Spleen (tissue), 11 donors: ENCODE data around the gene PRKCZ. TPM values are rescaled to one million over a fixed set of nuclear protein-coding genes. Genes with fewer than 3 reads are reported as not detected.
"Not testable (repeated sequence)": the region's sequence is repeated elsewhere in the genome, so short reads cannot be mapped to it uniquely, and the experiment has no call there.

Experiments
- DNase-seq: peaks from one replicate; pipeline ENCODE4 v3.0.0-alpha.2; 2020
- H3K27ac ChIP-seq, 8 donors: fragments of 200-600 bp; sonication (generic) in 7 of 8; 1 replicate in 4 of 8; 2 replicates in 4 of 8; pipeline versions ENCODE4 v1.5.0 to v1.8.0; 2016 to 2021; ENCODE audit warnings: inconsistent platforms in 4 of 8, mild to moderate bottlenecking in 4 of 8, moderate library complexity in 1 of 8
- H3K27me3 ChIP-seq, 7 donors: fragments of 200-600 bp; sonication (generic) in 6 of 7; replicated peaks in 1 of 7; 1 replicate in 4 of 7; 2 replicates in 3 of 7; pipeline versions ENCODE4 v1.5.0 to v1.8.0; 2016 to 2021; ENCODE audit warnings: inconsistent platforms in 3 of 7, mild to moderate bottlenecking in 1 of 7
- H3K36me3 ChIP-seq, 6 donors: fragments of 200-600 bp; sonication (generic) in 5 of 6; 1 replicate in 4 of 6; 2 replicates in 2 of 6; pipeline versions ENCODE4 v1.5.0 to v1.8.0; 2016 to 2021; ENCODE audit warnings: inconsistent platforms in 2 of 6
- H3K4me1 ChIP-seq, 6 donors: fragments of 200-600 bp; sonication (generic) in 5 of 6; 1 replicate in 3 of 6; 2 replicates in 3 of 6; pipeline versions ENCODE4 v1.5.0 to v1.8.0; 2016 to 2021; ENCODE audit warnings: inconsistent platforms in 3 of 6
- H3K4me3 ChIP-seq, 8 donors: fragments of 200-600 bp; sonication (generic) in 7 of 8; 1 replicate in 4 of 8; 2 replicates in 4 of 8; pipeline versions ENCODE4 v1.5.0 to v1.8.0; 2016 to 2021; ENCODE audit warnings: inconsistent platforms in 4 of 8, mild to moderate bottlenecking in 4 of 8, moderate library complexity in 2 of 8
- H3K9me3 ChIP-seq, 8 donors: fragments of 200-600 bp; sonication (generic) in 7 of 8; 1 replicate in 4 of 8; 2 replicates in 4 of 8; pipeline versions ENCODE4 v1.5.0 to v1.8.0; 2016 to 2021; ENCODE audit warnings: inconsistent platforms in 4 of 8
- POLR2A ChIP-seq, 3 donors: fragments of 450-650 bp; IDR thresholded peaks; one replicate each; pipeline ENCODE4 v1.5.1; 2017; ENCODE audit warnings: antibody characterized with exemption in 3 of 3, mild to moderate bottlenecking in 1 of 3
- POLR2AphosphoS5 ChIP-seq, 3 donors: sonication (generic); formaldehyde crosslinking; IDR thresholded peaks; one replicate each; pipeline ENCODE4 v1.5.1; 2017; ENCODE audit warnings: antibody characterized with exemption in 3 of 3
- WGBS, 5 donors: extraction: QIAGEN DNeasy Blood & Tissue Kit in 3 of 5; methylation state at CpG; one replicate each; pipeline versions ENCODE4 v1.1.5 to v1.1.7; 2013 to 2018; 5-methylcytosine and 5-hydroxymethylcytosine counted together
- intact Hi-C: fragments of 100-400 bp; cut with DNase I; formaldehyde crosslinking; loops from one replicate; pipeline ENCODE4 v1.15.0; 2023; ENCODE audit warnings: low total_unique reads
- polyA plus RNA-seq, 3 donors: library from polyadenylated mRNA; stranded (reverse); fragments of 200-250 nt; gene quantifications; one replicate each; pipeline ENCODE4 v1.2.1, GENCODE V29; 2013
- total RNA-seq, 7 donors: library from RNA; depleted of rRNA in 3 of 7; stranded (reverse); fragments of >200 nt in 3 of 7; fragmentation: NEBNext Ultra II Directional in 4 of 7; extraction: Animal tissue kit (Norgen Biotek cat#: 25700) in 4 of 7; gene quantifications; one replicate each; pipeline versions ENCODE4 v1.1.0 to v1.2.1, GENCODE V29; 2016 to 2021
- TF ChIP-seq, protein P1 (sequence below), 11 experiments: fragments of 200-600 bp in 7 of 11; fragments of 450-650 bp in 4 of 11; sonication (generic) in 4 of 11; IDR thresholded peaks in 8 of 11; conservative IDR thresholded peaks in 3 of 11; 1 replicate in 7 of 11; 2 replicates in 4 of 11; pipeline versions ENCODE4 v1.4.0 to v1.8.0; 2016 to 2021; ENCODE audit warnings: antibody characterized with exemption in 11 of 11, inconsistent platforms in 4 of 11, mild to moderate bottlenecking in 1 of 11
- donor health status: healthy with polysubstance abuse.
- donor health status: DM: no; HTN: no; CAD: no; lungs with moderate emphysema.
- donor health status: DM: no; HTN: no; CAD: no.
- donor health status: Bipolar disorder and iron deficiency.
- donor health status: healthy.
- donor health status: DM: no; HTN: no; CAD: no.
- donor health status: DM: yes; HTN: yes; CAD: no.

The PRKCZ gene
- total and polyA plus RNA-seq, 10 donors = 17.6 to 61.8 (median 34.0) TPM

DNA sequence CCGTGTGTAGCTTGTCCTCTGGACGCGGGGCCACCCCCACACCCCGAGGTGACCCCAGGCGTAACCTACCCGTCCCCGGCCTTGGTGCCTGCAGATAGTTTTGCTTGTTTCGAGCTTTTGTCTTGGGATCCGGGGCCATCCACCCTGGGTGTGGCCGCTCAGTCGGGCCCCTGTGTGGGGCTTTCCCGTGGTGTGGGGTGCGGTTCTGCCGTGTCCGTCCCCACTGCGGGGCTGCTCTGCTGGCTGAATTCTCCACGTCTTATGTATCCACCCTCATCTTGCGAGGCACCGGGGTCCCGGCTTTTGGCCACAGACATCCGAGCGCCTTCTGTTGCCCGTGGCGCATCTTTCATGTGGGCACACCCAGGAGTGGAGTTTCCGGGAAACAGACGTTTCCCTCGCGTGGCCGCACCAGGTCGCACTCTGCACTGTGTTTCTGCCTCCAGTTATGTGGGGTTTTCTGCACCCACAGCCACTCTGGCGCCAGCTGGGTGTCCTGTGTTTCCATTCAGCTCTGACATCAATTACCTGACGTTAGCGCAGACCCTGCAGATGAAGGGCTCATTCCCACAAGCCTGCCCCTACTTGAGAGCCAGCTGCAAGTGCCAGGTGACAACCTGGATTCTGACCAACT lies 64.9 kb downstream of the PRKCZ start:
- H3K36me3 ChIP-seq = no peaks in the 10 kb centered on the region
- peaks cover 0 to 38% (median 24%) of the 10 kb centered on the region in 6 donors for H3K4me1 ChIP-seq
- no peaks in the 10 kb centered on the region for H3K27me3 ChIP-seq
- no peak for DNase-seq
- intact Hi-C loops = no loop called here
- WGBS, 5 donors = 79 to 86% (median 84%) methylated on average over 33 of the region's 33 CpGs
- TF ChIP-seq POLR2A (IDR thresholded peaks at IDR 0.05) = no peak
- TF ChIP-seq, protein P1, sequence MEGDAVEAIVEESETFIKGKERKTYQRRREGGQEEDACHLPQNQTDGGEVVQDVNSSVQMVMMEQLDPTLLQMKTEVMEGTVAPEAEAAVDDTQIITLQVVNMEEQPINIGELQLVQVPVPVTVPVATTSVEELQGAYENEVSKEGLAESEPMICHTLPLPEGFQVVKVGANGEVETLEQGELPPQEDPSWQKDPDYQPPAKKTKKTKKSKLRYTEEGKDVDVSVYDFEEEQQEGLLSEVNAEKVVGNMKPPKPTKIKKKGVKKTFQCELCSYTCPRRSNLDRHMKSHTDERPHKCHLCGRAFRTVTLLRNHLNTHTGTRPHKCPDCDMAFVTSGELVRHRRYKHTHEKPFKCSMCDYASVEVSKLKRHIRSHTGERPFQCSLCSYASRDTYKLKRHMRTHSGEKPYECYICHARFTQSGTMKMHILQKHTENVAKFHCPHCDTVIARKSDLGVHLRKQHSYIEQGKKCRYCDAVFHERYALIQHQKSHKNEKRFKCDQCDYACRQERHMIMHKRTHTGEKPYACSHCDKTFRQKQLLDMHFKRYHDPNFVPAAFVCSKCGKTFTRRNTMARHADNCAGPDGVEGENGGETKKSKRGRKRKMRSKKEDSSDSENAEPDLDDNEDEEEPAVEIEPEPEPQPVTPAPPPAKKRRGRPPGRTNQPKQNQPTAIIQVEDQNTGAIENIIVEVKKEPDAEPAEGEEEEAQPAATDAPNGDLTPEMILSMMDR (IDR thresholded peaks at IDR 0.05 in 8 of 11, conservative IDR thresholded peaks at IDR 0.05 in 3 of 11) = no peak
- TF ChIP-seq POLR2AphosphoS5 (IDR thresholded peaks at IDR 0.05) = no peak
- H3K4me3 ChIP-seq = no peak overlapping the region
- H3K27ac ChIP-seq = no peak overlapping the region
- peaks cover 0 to 18% (median 4%) of the 10 kb centered on the region in 8 donors for H3K9me3 ChIP-seq

DNA sequence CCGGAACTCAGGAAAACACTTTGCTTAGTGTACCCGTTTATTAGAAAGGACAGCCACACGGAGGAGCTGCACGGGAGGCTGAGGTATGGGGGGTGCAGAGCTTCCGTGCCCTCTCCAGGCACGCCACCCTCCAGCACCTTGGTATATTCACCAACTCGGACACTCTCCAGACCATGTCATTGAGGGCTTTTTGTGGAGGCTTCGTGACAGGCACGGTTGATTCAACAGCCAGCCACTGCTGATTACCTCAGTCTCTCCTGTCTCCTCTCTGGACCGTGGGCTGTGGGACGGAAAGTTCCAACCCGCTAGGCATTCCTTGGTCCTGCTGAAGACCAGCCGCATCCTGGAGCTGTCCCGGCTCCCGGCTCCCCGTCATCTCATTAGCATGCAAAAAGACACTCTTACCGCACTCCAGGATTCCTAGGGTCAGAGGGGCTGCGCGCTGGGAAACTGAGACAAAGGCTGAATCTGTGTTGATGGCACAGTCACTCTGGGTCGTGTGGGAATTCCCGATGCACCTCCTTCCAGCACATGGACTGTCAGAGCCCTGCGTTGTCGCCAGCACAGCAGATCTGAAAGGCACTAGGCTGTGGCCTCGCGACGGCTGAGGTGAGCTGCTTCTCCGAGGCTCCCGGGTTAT lies 65.6 kb downstream of the PRKCZ start:
- Histone ChIP-seq H3K4me1 (peaks cover 0 to 38% (median 24%) of the 10 kb centered on the region in 6 donors), H3K36me3 (no peaks in the 10 kb centered on the region), H3K4me3 (no peak overlapping the region), H3K27me3 (no peaks in the 10 kb centered on the region), H3K27ac (no peak overlapping the region), H3K9me3 (peaks cover 0 to 18% (median 4%) of the 10 kb centered on the region in 8 donors)
- 63 to 81% (median 69%) methylated on average over 25 to 28 of the region's 28 CpGs for WGBS, 5 donors
- TF ChIP-seq POLR2A (IDR thresholded peaks at IDR 0.05) (no peak), POLR2AphosphoS5 (IDR thresholded peaks at IDR 0.05) (no peak)
- TF ChIP-seq, protein P1 (IDR thresholded peaks at IDR 0.05 in 8 of 11, conservative IDR thresholded peaks at IDR 0.05 in 3 of 11) = no peak
- intact Hi-C loops = no loop called here
- no peak for DNase-seq

DNA sequence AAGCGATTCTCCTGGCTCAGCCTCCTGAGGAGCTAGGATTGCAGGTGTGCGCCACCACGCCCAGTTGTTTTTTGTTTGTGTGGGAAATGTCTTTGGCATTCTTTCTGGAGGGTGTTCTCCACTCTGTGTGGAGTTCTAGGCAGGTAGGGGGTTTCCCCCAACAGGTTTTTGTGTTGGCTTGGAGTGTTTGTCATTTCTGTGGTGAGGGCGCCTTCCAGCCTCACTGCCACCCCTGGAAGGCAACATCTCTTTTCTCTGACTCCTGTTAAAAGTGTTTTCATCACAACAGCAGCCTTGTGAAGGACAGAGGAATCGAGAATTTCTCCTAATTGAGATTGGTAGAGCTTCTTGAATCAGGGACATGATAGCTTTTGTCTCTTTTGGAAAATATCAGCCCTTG lies 69.7 kb downstream of the PRKCZ start:
- H3K4me3 ChIP-seq = no peak overlapping the region
- no peak for TF ChIP-seq POLR2AphosphoS5 (IDR thresholded peaks at IDR 0.05)
- H3K4me1 ChIP-seq = peaks cover 0 to 14% (median 7%) of the 10 kb centered on the region in 6 donors
- no peaks in the 10 kb centered on the region for H3K36me3 ChIP-seq
- H3K27ac ChIP-seq = no peak overlapping the region
- H3K9me3 ChIP-seq = peaks cover 0 to 18% (median 4%) of the 10 kb centered on the region in 8 donors
- 94 to 99% (median 98%) methylated on average over 5 of the region's 5 CpGs for WGBS, 5 donors
- DNase-seq = no peak
- intact Hi-C loops = no loop called here
- no peaks in the 10 kb centered on the region for H3K27me3 ChIP-seq

DNA sequence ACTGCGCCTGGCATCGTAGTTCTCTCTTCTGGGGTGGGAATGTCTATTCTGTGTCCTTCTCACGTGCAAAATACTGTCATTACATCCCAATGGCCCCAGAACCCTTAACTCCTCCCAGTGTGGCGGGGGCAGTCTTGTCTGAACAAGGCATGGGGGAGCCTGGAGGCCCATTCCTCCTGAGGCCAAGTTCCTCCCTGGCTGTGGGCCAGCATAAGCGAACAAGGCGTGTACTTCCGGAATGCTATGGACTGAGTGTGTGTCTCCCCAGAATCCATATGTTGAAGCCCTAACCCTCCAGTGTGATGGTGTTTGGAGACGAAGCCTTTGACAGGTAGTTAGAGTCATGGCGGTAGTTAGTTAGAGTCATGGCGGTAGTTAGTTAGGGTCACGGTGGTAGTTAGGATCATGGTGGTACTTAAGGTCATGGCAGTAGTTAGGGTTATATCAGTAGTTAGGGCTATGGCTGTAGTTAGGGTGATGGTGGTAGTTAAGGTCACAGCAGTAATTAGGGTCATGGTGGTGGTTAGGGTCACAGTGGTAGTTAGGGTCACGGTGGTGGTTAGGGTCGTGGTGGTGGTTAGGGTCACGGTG lies 71.0 kb downstream of the PRKCZ start:
- Histone ChIP-seq H3K36me3 (no peaks in the 10 kb centered on the region), H3K4me1 (peaks cover 0 to 13% (median 5%) of the 10 kb centered on the region in 6 donors), H3K27me3 (no peaks in the 10 kb centered on the region), H3K9me3 (peaks cover 0 to 18% (median 4%) of the 10 kb centered on the region in 8 donors), H3K27ac (no peak overlapping the region), H3K4me3 (no peak overlapping the region)
- DNase-seq = no peak
- intact Hi-C loops = no loop called here
- TF ChIP-seq POLR2AphosphoS5 (IDR thresholded peaks at IDR 0.05) (no peak), POLR2A (IDR thresholded peaks at IDR 0.05) (no peak)
- TF ChIP-seq, protein P1 (IDR thresholded peaks at IDR 0.05 in 8 of 11, conservative IDR thresholded peaks at IDR 0.05 in 3 of 11) = no peak
- 79 to 92% (median 87%) methylated on average over 14 of the region's 14 CpGs for WGBS, 5 donors

DNA sequence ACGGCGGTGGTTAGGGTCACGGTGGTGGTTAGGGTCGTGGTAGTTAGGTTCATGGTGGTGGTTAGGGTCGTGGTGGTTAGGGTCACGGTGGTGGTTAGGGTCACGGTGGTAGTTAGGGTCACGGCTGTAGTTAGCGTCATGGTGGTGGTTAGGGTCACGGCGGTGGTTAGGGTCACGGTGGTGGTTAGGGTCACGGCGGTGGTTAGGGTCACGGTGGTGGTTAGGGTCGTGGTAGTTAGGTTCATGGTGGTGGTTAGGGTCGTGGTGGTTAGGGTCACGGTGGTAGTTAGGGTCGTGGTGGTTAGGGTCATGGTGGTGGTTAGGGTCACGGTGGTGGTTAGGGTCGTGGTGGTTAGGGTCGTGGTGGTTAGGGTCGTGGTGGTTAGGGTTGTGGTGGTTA lies 71.6 kb downstream of the PRKCZ start:
- Histone ChIP-seq H3K9me3 (peaks cover 0 to 18% (median 4%) of the 10 kb centered on the region in 8 donors), H3K4me1 (peaks cover 0 to 17% (median 11%) of the 10 kb centered on the region in 6 donors)
- H3K27ac ChIP-seq, H3K4me3 ChIP-seq, DNase-seq, H3K27me3 ChIP-seq, H3K36me3 ChIP-seq, intact Hi-C loops: not testable (repeated sequence)
- WGBS, 5 donors = 45 to 89% (median 48%) methylated on average over 10 to 23 of the region's 23 CpGs
